DMS153 treated with DMSO at 0.1 percent for 48 hours (cell line): ENCODE measurements around the gene EGLN1.

Source experiments
- DNase-seq: peaks from one replicate; lab custom pipeline; 2025; ENCODE audit not compliant: unreplicated experiment; lab: John Stamatoyannopoulos, UW

EGLN1 gene

DNA sequence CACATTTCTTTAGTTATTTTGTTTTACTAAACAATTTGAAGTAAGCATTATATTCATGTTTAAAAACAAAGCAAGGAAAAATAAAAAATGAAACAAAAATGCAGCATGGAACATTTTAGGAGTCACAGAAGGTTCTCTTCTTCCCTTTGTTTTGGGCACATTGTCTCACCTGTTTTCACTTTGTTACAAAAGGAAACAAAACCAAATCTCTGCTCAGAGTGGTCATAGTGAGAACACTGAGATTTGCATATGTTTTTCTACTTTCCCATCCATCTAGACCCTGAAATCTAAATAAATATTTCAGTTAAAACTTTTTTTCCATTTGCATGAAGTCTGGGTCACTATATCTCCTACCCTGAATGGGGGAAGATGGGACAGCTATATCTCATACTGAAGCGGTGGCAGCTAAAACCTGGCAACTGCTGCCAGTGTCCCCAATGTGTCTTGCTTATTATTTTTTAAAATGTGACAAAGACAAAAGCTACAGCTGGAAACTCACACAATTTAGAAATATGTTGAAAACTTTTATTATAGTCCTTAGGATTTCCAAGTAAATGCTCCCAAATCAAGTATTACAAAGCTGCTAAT lies 87.9 kb downstream of the EGLN1 start:
- no peak for DNase-seq

DNA sequence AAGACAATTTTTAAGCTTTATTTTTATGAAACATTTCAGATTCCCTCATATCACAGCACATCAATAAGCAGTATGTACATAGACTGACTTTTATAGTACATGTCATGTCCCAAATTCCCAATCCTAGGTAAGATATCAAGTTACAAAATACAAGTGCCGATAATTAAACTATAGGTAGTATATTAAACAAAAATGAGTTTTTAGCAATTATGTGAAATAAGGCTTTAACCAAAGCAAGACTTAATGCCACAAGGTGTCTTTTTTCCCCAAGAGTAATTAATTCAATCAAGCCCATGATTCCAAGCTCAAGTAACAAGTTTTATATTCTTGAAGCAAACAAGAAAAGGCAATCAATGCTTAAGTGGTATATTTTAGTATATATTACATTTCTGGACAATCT lies 89.3 kb downstream of the EGLN1 start:
- DNase-seq = no peak

DNA sequence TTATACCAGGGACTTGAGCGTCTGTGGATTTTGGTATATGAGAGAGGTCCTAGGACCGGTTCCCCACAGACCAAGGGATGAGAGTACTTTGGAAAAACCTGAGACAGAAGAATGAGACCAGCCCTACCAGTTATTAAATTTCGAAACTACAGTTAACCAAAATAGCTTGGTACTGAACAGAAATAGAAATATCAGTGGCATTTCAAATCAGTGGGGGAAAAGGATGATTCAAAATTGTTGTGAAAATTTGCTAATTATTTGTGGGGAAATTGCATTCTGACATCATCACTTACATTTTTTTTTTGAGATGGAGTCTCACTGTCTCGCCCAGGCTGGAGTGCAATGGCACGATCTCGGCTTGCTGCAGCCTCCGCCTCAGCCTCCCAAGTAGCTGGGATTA lies 92.6 kb downstream of the EGLN1 start:
- no peak for DNase-seq

DNA sequence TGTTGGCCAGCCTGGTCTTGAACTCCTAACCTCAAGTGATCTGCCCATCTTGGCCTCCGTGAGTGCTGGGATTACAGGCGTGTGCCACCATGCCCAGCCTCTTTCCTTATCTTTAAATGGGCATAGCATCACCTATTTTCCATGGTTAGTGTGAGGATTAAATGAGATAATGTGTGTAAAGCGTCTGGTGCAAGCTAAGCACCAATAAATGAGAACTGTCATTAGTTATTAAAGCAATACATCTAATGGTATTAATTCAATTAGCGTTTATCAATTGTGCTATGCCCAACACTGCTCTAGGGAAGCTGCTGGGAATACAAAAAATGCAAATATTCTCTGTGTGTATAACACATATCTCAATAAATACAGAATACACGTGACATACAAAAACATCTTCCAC lies 94.5 kb downstream of the EGLN1 start:
- DNase-seq = no peak

DNA sequence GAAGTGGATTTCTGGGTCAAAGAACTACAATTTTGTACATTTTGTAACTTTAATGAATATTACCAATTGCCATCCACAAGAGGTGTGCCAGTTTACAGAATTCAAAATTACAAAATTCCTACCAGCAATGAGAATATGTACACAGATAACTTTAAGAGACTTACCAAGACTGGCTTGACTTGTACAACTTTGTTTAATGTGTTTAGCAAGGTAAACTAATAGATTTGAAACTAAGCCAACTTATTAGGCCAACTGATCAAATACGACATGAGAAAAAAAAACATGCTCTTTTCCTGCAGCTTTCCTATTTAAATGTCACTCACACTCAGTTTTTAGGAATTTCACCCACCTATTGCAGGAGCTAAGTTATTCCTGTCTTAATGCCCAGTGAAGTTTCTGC lies 95.8 kb downstream of the EGLN1 start:
- DNase-seq = no peak

DNA sequence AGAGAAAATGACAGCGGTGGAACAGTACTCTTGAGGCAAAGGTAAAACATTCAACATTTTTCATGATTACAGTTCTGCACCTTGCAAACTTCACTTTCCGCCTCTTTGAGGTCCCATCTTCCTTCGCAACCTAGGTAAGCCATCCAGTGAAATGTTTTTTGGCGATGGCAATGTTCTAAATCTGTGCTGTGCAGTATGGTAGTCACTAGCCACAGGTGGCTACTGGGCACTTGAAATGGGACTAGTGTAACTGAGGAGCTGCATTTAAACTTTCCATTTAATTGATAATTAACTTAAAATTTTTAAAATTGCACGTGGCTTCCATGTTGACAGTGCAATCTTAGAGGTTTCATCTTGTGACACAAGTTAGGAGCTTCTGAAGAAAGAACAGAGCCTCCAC lies 97.4 kb downstream of the EGLN1 start:
- no peak for DNase-seq

DNA sequence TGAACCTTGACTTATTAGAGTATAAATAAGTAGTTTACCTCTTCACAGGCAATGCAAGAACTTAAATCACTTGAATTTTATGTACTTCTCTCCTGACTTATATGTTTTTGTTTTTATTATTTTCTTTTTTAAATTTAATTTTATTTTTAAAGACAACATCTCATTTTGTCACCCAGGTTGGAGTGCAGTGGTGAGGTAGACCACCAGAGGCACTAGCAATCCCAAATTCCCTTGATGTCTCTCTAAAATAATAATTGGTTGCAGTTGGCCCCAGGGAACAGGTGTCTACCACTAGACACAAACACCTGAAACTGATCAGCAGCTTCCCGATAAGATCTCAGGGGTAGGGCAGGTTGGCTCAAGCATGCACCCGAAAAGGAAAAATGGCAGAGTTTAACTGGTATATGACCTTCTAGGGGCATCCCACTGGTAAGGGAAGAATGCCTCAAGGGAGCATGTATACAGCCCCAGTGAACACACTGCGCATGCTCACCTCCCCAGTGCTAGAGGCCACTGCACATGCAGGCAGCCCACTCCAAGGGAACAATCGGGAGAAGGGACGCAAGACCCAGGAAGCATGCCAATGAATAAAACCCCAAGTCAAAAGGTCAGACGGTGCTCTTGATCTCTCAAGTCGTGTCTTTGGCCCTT lies 99.1 kb downstream of the EGLN1 start:
- no peak for DNase-seq

DNA sequence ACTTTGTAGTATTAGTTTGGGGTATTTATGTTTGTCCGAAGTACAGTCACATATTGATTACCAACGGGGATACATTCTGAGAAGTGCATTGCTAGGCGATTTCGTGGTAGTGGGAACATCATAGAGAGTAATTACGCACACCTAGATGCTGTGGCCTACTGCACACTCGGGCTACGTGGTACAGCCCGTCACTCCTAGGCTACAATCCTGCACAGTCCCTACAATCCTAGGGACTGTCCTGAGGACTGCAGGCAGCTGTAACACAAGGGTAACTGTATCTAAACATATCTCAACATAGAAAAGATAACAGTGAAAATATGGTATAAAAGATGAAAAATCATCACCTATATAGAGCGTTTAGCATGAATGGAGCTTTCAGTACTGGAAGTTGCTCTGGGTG lies 103.0 kb downstream of the EGLN1 start:
- DNase-seq = no peak

DNA sequence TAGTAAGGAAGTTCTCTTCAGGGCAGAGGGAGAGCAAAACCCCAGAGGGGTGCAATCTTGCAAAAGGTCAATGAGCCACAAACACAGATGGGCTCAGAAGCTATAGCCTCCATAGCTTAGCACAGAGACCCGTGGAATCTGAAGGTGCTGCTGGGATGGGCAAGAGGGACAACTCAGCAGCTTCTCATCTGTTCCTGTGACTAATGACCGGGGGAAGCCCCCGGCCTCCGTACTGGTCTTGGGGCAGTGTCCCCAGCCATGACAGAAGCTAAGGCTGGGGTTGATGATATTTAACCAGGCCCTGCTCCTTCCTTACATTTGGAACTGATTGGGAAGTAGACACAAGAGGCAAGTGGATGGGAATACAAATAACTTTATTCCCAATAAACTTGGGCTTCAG lies 103.5 kb downstream of the EGLN1 start:
- DNase-seq = no peak

DNA sequence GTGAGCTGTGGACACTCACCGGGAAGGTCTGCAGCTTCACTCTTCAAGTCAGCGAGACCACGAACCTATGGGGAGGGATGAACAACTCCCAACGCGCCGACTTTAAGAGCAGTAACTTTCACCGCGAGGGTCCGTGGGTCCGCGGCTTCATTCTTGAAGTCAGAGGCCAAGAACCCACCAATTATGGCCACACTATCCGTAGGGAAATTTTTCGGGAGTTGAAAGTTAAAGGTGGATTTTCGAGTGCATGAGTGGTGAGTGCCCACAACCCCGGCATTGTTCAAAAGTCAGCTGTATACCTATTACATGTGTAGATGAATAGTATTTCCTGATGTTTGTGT lies 104.1 kb downstream of the EGLN1 start:
- no peak for DNase-seq

DNA sequence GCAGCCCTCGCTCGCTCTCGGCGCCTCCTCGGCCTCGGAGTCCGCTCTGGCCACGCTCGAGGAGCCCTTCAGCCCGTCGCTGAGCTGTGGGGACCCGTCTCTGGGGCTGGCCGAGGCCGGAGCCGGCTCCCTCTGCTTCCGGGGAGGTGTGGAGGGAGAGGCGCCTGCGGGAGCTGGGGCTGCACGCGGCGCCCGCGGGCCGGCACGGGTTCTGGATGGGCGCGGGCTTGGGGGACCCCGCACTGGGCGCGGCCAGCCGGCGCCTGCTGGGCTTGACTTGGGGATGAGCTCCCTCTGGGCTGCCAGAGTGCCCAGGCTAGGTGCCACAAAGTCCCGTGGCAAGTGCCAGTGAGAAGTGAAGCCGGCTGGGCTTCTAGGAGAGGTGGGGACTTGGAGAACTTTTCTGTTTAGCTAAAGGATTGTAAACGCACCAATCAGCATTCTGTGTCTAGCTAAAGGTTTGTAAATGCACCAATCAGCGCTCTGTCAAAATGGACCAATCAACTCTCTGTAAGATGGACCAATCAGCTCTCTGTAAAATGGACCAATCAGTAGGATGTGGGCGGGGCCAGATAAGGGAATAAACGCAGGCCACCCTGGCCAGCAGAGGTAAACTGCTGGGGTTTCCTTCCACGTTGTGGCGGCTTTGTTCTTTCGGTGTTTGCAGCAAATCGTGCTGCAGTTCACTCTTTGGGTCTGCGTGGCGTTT lies 104.6 kb downstream of the EGLN1 start:
- no peak for DNase-seq

DNA sequence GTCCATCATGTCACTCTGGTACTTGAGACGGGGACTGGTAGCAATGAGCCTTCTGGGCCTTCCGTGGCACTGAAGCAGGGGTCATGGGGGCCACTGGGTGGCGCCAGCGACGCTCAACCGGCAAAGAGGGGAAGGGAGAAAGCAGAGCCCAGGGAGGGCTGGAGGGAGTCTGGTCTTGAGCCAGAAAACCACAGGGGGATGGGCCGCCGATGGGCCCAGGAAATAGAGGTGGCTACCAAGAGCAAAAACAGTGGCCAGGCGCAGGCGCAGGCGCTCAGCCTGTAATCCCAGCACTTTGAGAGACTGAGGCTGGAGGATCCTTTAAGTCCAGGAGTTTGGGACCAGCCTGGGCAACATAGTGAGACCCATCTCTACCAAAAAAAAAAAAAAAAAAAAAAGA lies 106.2 kb downstream of the EGLN1 start:
- DNase-seq = no peak
